ENCODE data around the gene ADAMTS2.

ADAMTS2 gene

GRCh38 chr5:179194941-179195381 lies 150.3 kb downstream of the ADAMTS2 start:
- DNase-seq (ENCODE audit: low read depth in 2 of 2), result no peak

- no peak for DNase-seq (ENCODE audit: low read depth in 2 of 2)
Observed at GRCh38 chr5:179194201-179194910, 150.9 kb downstream of the ADAMTS2 start.

DNA sequence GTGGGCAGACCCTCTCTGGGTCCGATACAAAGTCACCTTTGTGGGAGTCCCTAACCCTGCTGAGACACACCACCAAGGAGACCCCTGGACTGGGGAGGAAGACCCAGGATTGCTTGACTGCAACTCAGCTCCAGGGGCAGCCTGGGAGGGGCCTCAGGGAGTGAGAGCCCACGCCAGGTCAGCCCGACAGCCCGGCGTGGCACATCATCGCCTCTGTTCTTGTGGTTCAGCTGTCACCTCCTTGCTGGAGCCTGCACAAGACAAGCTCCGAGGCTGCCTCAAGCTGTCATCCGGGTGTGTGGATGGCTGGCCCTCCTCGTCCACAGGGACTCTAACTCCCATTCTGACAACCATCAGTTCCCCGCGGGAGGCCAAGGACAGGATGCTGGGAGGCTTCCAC lies 151.5 kb downstream of the ADAMTS2 start:
- no peak for DNase-seq (ENCODE audit: low read depth in 2 of 2)

GRCh38 chr5:179192891-179193470 lies 152.3 kb downstream of the ADAMTS2 start:
- DNase-seq (ENCODE audit: low read depth in 2 of 2), result no peak

- no peak for DNase-seq (ENCODE audit: low read depth in 2 of 2)
Observed at GRCh38 chr5:179192185-179192890, 152.9 kb downstream of the ADAMTS2 start.

DNA sequence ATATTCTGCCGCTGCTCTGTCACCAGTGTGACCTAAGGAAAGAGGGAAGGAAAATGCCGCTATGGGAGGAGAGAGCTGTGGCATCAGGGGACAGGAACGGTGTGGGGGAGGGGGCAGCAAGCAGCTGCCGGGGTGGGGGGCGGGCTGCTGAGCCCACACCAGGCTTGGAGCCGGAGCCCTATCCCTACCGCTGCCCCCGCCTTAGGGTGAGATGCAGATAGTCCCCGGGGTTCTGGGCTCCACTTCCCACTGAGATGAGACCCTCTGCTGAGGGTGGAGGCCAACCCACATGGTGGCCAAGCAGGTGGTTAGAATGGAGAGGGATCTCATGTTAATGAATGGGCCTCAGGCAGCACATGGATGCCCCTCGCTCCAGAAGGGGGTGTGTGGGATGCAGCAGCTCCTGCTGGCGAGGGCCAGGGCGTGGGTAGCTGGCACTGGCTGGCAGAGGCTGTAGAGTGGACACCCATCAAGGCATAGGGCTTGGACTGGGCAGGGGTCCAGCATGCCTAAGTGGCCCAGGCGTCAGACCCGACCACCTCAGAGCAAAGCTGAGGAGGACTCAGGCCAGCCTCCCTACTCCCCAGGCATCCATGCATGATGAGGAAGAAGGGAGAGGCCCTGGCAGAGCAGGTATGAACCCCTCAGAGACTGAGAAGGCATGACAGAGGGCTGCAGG lies 153.6 kb downstream of the ADAMTS2 start:
- no peak for DNase-seq (ENCODE audit: low read depth in 2 of 2)

- DNase-seq (ENCODE audit: low read depth in 2 of 2), result no peak
Observed at GRCh38 chr5:179190851-179191505, 154.3 kb downstream of the ADAMTS2 start.

DNA sequence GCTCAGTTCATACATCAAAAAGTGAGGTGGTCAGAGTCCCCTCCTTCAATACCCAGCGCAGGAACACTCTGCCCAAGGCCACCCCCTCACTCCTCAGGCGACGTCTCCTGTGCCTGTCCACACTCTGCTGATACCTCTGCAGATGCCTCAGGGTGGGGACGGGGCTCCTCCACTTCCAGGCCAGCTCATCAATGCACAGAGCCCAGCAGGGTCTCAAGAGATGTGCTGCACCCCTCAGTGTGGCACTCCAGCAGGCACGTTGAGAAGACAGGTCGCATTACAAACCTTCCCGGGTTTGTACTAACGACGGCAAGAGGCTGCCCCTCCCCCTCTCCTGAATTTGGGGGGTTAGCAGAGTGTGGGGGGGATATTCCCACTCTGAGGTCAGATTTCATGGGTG lies 156.6 kb downstream of the ADAMTS2 start:
- no peak for DNase-seq (ENCODE audit: low read depth in 2 of 2)

GRCh38 chr5:179187681-179188575 lies 157.3 kb downstream of the ADAMTS2 start:
- no peak for DNase-seq (ENCODE audit: low read depth in 2 of 2)

GRCh38 chr5:179187229-179187678 lies 158.0 kb downstream of the ADAMTS2 start:
- no peak for DNase-seq (ENCODE audit: low read depth in 2 of 2)

- no peak for DNase-seq (ENCODE audit: low read depth in 2 of 2)
Observed at GRCh38 chr5:179186801-179187200, 158.5 kb downstream of the ADAMTS2 start.

DNA sequence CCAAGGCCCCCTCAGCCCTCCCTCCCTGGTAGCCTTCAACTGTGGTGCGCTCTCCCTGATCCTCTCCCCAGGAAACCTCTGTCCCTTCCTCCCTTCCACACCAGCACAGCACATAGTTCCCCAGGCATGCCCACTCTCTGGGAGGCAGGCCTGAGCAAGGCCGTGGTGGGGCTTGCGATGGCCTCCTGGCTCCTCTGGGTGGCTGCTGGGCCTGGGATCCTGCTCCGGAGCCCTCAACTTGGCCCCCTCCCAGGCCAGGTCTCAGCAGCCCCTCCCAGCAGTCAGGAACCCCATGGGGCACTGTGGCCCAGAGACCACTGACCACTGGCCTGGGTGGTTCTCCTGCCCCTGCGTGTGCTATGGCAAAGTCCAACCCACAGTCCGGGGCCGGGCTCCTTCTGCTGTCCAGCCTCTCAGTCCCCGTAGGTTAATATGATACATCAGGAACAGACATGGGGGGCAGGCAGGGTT lies 159.3 kb downstream of the ADAMTS2 start:
- no peak for DNase-seq (ENCODE audit: low read depth in 2 of 2)

DNA sequence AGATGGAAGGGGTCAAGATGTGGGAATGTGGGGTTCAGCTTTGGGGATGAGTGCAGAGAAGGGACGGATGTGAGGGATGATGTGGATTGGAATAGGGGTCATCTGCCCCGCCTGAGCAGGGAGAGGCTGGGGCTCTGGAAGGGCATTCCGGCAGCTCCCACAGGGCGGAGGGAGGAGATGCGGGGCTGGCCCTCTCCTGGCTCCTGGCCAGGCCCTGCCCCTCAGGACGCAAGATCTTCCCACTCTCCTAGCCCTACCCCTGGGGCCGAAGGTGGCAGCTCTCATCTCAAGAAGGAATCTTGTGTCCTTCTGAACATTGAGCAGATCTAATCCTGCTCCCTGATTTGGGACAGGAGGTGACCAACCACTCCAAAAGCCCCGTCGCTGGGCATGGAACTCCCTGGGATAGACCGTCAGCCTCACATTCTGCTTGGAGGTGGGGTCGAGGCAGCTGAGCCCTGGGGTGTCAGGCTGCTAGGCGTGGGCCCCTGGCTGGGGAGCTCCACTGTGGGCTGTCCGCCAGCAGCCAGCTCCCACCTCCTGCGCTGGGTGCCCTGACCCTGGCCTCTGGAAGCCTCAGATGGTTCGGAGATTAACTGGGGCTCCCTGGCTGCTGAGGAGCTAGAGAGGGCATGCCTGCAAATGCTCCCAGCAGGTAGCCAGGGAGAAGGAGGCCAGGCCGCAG lies 159.9 kb downstream of the ADAMTS2 start:
- no peak for DNase-seq (ENCODE audit: low read depth in 2 of 2)

DNA sequence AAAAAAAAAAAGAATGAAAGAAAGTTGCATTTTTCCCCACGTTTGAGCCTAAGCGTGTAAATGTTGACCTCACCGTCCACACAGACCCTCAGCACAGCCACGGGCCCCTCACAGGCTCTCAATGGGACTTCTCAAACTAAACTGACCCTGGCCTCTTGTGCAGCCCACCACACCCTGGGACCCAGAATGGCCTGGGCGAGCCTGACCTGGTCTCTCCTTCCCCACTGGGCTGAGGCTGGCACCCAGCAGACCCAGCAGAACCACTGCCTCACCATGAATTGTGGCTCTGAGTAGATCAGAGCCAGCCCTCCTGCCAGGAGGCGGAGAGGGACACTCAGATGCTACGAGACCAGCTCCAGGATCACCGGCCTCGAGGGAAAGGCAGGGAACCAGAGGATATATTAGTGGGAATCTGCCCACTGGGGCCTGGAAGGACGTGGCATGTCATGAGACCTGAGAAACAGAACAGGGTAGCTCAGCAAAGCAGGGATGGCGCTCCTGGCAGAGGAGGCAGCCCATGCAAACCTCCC lies 160.7 kb downstream of the ADAMTS2 start:
- no peak for DNase-seq (ENCODE audit: low read depth in 2 of 2)

GRCh38 chr5:179183481-179183880 lies 161.8 kb downstream of the ADAMTS2 start:
- DNase-seq (ENCODE audit: low read depth in 2 of 2), result no peak

DNA sequence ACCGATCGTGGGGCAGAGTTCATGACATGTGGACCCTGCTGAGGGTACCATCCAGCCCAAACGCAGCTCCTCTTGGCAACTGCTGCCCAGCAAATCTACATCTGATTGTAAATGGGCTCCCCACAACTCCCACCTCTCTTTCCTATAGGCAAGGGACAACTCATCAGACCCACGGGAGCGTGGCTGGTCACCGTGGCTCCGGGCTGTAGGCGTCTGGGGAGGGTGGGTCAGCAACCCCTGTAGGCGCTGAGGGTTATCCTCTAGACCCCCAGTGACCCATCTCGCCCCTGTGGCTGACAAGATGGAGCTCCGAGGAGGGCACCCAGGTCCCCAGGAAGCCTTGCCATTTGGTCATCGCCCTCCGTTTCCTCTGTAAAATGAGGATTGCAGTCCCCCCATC lies 162.7 kb downstream of the ADAMTS2 start:
- no peak for DNase-seq (ENCODE audit: low read depth in 2 of 2)

DNA sequence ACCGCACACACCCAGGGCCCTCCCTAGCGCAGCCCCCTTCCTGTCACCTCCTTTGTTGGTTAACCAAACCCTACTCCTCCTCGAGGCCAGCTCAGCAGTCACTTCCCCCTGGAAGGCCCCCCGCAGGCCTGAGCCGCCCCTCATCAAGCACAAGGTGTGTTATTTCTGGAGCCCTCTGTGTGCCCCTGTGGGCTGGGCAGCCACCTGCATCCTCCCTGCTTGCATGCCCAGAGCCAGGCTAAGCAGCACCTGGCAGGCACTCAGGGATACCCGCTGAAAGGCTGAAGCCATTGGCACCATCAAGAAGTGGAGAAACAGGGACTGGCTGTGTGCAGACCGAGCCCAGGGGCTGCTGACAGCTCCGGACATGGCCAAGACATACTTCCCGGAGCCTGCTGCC lies 163.3 kb downstream of the ADAMTS2 start:
- DNase-seq (ENCODE audit: low read depth in 2 of 2), result no peak

- DNase-seq (ENCODE audit: low read depth in 2 of 2), result no peak
Observed at GRCh38 chr5:179180921-179181645, 164.2 kb downstream of the ADAMTS2 start.

DNA sequence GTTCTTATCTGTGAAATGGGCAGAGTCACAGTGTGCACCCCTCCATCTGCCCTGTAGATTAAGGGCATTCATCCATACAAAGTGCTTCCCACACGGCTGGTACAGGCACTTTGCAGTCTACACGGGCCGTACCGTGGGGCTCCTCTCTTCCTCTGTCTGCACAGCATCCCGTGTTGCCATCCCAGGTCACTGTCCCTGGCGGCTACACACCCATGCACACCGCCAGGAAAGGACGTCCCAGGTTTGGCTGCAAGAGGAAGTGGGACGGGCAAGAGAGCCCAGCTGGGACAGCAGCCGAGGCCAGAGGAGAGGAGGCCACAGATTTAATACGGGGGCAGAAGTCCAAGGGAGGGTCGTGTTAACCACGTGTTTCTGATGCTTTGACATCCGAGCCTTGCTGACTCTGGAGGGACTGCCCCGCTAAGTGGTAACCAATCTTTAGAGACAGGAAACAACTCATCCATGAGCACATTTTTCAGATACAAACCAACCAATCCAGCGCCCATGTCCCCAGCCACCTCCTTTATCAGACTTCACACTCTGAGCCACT lies 165.1 kb downstream of the ADAMTS2 start:
- no peak for DNase-seq (ENCODE audit: low read depth in 2 of 2)
